ENCODE data around the gene PPM1H.
"Not testable (repeated sequence)": the region's sequence is repeated elsewhere in the genome, so short reads cannot be mapped to it uniquely, and the experiment has no call there.

The PPM1H gene

DNA sequence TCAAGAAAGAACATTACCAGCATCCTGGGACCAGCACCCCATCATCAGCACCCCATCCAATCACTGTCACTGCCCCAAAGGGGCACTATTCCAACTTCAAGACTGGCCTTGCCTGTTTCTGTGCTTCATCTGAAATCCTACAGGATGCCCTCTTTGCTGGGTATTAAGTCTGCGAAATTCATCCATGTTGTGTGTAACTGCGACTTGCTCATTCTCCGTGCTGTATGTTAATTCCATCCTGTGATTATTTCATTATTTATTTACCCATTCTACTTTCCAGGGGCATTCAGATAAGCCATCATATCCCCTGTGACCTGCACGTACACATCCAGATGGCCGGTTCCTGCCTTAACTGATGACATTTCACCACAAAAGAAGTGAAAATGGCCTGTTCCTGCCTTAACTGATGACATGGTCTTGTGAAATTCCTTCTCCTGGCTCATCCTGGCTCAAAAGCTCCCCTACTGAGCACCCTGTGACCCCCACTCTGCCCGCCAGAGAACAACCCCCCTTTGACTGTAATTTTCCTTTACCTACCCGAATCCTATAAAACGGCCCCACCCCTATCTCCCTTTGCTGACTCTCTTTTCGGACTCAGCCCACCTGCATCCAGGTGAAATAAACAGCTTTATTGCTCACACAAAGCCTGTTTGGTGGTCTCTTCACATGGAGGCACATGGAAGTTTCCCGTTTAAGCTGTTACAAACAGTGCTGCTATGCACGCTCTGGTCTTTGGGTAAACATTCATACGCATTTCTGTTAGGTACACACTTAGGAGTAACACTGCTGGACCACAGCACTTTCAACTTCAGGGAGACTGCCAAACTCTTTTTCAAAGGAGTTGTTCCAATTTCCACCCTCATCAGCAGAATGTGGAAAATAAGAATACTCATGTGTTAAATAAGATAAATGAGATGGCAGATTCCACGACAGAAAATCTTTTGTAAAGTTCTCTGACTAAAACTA is 205.1 kb downstream of the PPM1H start:
- not testable (repeated sequence) for H3K36me3 Mint-ChIP-seq, H3K4me3 Mint-ChIP-seq, H3K27ac Mint-ChIP-seq, H3K9me3 Mint-ChIP-seq, DNase-seq, H3K4me1 Mint-ChIP-seq
- CTCF ChIA-PET = interaction anchor here (0.7 kb wide), 1 partner anchor 25 kb away, joined by 3 read pairs; no protein-coding TSS in a partner anchor
- peaks cover 22% of the 10 kb centered on the region for H3K27me3 Mint-ChIP-seq

DNA sequence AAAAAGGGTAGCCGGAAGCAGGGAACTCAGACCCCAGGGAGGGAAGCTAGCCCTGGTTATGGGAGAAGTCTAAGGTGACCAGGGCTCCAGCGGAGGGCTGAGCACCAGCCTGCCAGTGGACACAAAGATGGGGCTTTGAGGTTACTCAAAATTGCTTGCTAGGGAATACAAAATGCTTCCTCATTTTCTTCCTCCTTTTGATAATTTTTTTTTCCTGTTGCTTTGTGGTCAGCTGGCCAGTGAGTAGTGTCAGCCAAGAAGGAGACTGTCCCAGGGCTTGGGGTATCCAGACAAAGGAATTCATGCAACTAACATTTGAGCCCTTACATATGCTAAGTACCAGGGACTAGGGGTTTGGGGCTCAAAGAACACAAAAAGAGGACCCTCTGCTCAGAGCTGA is 206.2 kb downstream of the PPM1H start:
- no peak for DNase-seq
- Mint-ChIP-seq H3K9me3 (no peaks in the 10 kb centered on the region), H3K27ac (no peak overlapping the region), H3K36me3 (no peaks in the 10 kb centered on the region), H3K4me3 (no peak overlapping the region), H3K4me1 (no peaks in the 10 kb centered on the region), H3K27me3 (peaks cover 22% of the 10 kb centered on the region)
- CTCF ChIA-PET = interaction anchor here (0.7 kb wide), 1 partner anchor 26 kb away, joined by 3 read pairs; no protein-coding TSS in a partner anchor

DNA sequence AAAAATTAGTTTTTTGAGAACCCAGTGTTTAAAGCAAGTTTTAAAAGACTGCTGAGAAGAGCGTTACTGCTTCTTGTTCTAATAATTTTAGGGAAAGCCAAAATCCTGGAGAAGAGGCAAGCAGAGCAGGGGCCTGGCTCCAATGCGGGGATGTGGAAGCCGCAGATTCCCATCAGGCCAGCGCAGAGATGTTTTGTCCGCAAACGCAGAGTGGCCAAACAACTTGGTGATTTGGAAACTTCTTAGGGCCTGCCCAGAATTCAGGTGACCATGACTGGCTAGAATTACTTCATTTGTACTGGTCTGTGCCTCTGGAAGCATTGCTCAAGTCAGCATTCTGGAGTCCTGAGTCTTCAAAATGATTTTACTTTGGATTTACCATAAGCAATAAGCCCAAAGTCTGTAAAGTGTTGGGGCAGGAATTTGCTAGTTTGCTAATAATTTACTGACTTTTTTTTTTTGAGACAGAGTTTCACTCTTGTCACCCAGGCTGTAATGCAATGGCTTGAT is 208.4 kb downstream of the PPM1H start:
- no peaks in the 10 kb centered on the region for H3K36me3 Mint-ChIP-seq
- no peak overlapping the region for H3K27ac Mint-ChIP-seq
- H3K4me1 Mint-ChIP-seq = no peaks in the 10 kb centered on the region
- no peak overlapping the region for H3K4me3 Mint-ChIP-seq
- H3K9me3 Mint-ChIP-seq = no peaks in the 10 kb centered on the region
- peaks cover 15% of the 10 kb centered on the region for H3K27me3 Mint-ChIP-seq
- CTCF ChIA-PET = no interaction called here
- DNase-seq = no peak

DNA sequence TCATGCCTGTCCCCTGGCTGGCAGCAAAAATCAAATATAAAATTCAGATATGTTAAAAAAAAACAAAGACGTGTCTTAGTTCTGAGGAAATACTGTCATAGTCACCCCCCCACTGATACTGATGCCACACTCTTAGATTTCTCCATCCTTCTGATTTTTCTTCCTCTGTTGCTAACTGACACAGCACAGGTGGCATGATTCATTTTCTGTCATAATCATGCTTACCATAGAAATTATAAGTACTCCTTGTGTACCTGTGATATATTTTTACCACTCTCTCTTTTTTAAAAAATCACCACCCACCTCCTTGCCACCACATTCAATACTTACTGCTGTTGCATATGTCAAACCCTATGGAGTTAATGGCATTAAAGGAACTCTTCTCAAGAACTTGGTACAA is 209.2 kb downstream of the PPM1H start:
- Mint-ChIP-seq H3K36me3 (no peaks in the 10 kb centered on the region), H3K27me3 (peaks cover 13% of the 10 kb centered on the region), H3K4me3 (no peak overlapping the region), H3K9me3 (no peaks in the 10 kb centered on the region), H3K4me1 (no peaks in the 10 kb centered on the region), H3K27ac (no peak overlapping the region)
- no peak for DNase-seq
- CTCF ChIA-PET = no interaction called here

DNA sequence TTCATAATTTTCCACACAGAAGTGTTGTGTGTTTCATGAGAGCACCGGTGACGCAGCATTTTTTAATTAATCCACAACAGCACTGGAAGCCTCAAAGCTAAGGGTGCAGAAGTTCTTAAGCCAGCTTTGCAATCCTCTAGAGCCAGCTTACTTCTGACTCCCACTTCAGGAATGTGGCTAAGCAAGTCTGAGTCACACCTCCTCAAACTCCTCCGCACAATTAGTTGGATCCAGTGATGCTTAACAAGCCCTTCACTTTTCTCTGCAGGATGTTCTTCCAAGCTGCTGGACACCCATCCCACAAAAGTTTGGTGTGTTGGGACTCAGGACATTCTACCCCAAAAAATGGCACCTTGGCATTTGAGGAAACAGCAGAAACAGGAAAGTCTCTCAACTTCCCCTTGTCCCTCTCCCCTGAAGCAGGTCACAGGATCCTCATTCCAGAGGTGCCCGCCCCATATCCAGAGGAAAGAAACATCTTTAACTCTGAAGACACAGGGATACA is 210.0 kb downstream of the PPM1H start:
- CTCF ChIA-PET = no interaction called here
- Mint-ChIP-seq H3K4me3 (no peak overlapping the region), H3K4me1 (no peaks in the 10 kb centered on the region), H3K27ac (no peak overlapping the region), H3K27me3 (peaks cover 16% of the 10 kb centered on the region), H3K36me3 (no peaks in the 10 kb centered on the region), H3K9me3 (no peaks in the 10 kb centered on the region)
- no peak for DNase-seq

DNA sequence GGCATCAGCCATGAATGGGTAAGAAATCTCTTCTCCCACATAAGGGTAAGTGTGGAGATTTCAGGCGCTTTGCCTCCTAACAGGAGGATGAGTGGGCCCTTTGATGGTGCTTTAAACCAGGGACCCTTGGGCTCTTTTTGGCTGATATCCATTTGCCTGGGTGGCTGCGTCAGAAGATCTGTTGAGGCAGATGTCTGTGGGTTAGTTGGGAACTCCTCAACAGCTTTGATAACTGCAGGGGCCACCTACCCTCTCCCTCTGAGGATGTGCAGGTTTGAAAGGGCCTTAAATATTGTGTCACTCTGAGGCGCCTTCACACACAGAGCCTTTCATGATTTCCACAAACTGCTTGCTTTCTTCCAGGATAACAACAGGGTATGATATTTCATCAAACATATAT is 210.7 kb downstream of the PPM1H start:
- Mint-ChIP-seq H3K27me3 (peaks cover 18% of the 10 kb centered on the region), H3K4me3 (no peak overlapping the region), H3K27ac (no peak overlapping the region), H3K36me3 (no peaks in the 10 kb centered on the region), H3K9me3 (no peaks in the 10 kb centered on the region), H3K4me1 (no peaks in the 10 kb centered on the region)
- DNase-seq = no peak
- CTCF ChIA-PET = no interaction called here

DNA sequence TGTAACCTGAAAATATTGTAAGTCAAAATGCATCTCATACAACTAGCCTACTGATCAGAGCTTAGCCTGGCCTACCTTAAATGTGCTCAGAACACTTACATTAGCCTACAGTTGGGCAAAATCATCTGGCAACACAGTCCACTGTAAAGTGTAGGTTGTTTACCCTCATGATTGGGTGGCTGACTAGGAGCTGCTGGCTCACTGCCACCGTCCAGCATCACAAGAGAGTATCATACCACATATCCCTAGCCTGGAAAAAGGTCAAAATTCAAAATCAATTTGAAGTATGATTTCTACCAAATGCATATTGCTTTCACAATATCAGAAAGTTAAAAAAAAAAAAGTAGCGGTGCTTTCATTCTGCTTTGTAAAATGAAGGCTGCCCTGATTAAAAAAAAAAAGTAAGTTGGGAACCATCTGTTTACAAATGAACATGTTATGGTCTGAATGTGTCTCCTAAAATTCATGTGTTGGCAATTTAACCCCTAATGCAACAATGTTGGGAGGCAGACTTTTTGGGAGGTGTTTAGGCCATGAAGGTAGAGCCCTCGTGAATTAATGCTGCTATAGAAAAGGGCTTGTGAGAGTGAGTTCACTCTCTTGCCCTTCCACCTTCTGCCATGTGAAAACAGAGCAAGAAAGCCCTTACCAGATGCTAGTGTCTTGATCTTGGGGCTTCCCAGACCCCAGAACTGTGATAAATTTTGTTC is 211.8 kb downstream of the PPM1H start:
- CTCF ChIA-PET = no interaction called here
- no peak for DNase-seq
- no peak overlapping the region for H3K4me3 Mint-ChIP-seq
- no peaks in the 10 kb centered on the region for H3K36me3 Mint-ChIP-seq
- no peaks in the 10 kb centered on the region for H3K9me3 Mint-ChIP-seq
- H3K4me1 Mint-ChIP-seq = no peaks in the 10 kb centered on the region
- no peak overlapping the region for H3K27ac Mint-ChIP-seq
- H3K27me3 Mint-ChIP-seq = peaks cover 16% of the 10 kb centered on the region

DNA sequence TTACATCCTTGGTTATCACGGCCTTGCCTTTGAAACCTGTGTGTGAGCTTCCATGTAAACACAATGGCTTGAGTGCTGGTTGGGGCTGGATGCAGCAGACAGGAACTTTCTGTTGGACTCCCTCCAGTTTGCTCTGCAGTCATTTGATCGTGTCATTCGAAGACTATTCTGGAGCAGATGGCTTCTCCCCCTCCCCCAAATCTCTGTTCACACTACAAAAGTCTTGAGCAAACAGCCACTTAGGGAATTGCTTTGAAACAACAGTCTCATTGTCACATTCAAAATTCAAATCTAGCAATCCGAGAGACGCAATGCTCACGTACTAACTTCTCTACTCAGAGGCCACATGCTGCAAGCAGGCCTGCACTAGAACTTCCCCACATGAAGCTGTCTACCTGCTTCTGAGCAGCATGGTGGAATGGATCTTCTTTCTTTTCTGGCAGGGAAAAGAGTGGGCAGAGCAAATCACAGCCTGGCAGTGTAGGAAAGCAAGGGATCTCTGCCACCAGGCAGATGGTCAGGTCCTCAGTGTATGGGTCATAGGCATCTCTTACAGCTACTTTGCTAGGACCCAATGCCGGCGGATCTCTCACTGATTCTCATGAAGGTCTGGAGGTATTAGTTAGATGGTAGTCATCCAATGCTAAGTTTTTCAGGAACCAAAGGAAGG is 214.2 kb downstream of the PPM1H start:
- no peak for DNase-seq
- no peaks in the 10 kb centered on the region for H3K9me3 Mint-ChIP-seq
- H3K27me3 Mint-ChIP-seq = peaks cover 13% of the 10 kb centered on the region
- H3K4me1 Mint-ChIP-seq = no peaks in the 10 kb centered on the region
- no peaks in the 10 kb centered on the region for H3K36me3 Mint-ChIP-seq
- no peak overlapping the region for H3K4me3 Mint-ChIP-seq
- H3K27ac Mint-ChIP-seq = no peak overlapping the region
- CTCF ChIA-PET = no interaction called here

DNA sequence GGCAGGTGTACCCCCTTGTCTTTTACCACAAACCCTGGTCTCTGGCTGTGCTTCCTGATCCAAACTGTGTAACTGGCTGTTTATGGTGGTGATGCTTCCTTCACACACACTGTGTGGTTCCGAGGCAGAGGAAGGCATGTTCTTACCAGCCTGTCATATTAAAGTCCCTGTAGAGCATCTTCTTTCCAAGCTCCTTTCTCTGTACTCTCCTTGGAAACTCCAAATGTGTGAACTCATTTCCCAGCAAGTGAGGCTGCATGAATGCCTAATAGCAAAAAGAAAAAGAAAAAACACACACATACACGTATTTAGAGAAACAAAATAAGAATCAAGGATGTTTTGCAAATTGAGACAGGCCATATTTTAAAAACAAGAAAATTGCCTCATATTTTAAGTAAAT is 214.9 kb downstream of the PPM1H start:
- CTCF ChIA-PET = no interaction called here
- no peaks in the 10 kb centered on the region for H3K36me3 Mint-ChIP-seq
- no peak overlapping the region for H3K27ac Mint-ChIP-seq
- H3K9me3 Mint-ChIP-seq = no peaks in the 10 kb centered on the region
- no peaks in the 10 kb centered on the region for H3K4me1 Mint-ChIP-seq
- no peak for DNase-seq
- H3K4me3 Mint-ChIP-seq = no peak overlapping the region
- H3K27me3 Mint-ChIP-seq = peaks cover 13% of the 10 kb centered on the region

DNA sequence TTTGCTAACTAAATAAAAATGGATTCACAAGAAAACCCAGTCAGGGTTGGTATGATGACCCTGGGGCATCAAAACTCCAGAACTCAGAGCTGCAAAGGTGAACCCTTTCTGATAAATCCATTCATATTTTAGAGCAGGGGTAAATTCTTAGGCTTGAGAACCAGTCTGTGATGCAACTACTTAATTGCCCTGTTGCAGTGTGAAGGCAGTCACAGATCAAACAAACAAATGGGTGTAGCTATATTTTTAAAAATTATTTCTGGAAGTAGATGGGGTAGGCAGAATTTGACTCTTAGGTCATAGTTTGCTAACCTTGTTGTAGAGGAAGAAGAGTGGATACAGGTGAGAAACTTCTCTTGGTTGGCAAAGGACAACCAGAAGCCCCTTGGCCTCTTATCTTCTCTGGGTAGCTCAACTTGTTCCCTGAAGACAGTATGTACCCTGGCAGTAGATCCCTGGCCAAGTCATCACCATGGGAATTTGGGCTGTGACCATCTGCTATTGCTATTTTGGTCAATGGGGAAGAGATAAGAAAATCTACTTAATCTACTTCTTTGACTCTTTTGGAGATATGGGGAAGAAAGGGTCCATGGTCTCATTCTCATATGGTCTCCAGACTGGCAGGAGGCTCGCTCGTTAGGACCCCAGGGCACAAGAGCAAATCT is 216.1 kb downstream of the PPM1H start:
- Mint-ChIP-seq H3K9me3 (no peaks in the 10 kb centered on the region), H3K27me3 (peaks cover 13% of the 10 kb centered on the region), H3K27ac (no peak overlapping the region), H3K4me3 (no peak overlapping the region), H3K36me3 (no peaks in the 10 kb centered on the region), H3K4me1 (no peaks in the 10 kb centered on the region)
- CTCF ChIA-PET = no interaction called here
- no peak for DNase-seq

DNA sequence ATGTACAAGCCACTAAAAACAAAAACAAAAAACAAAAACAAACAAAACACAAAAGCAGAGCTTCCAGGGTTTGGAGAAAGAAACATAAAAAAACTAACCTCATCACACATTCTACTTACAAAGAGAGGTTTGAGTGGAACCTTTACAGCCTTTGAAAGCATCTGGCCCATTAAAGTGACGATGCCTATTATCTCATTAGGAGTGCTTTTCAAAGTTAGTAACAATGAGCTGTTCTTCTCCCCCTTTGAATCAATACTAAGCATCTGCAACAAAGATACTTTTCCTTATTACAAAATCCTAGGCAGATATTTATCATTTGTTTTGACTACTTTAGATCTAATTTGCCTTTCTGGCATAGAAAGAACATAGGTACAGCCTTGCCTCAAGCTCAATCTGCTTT is 217.3 kb downstream of the PPM1H start:
- Mint-ChIP-seq H3K4me3 (no peak overlapping the region), H3K27ac (no peak overlapping the region), H3K4me1 (no peaks in the 10 kb centered on the region), H3K36me3 (no peaks in the 10 kb centered on the region), H3K27me3 (peaks cover 13% of the 10 kb centered on the region), H3K9me3 (no peaks in the 10 kb centered on the region)
- no peak for DNase-seq
- CTCF ChIA-PET = no interaction called here

DNA sequence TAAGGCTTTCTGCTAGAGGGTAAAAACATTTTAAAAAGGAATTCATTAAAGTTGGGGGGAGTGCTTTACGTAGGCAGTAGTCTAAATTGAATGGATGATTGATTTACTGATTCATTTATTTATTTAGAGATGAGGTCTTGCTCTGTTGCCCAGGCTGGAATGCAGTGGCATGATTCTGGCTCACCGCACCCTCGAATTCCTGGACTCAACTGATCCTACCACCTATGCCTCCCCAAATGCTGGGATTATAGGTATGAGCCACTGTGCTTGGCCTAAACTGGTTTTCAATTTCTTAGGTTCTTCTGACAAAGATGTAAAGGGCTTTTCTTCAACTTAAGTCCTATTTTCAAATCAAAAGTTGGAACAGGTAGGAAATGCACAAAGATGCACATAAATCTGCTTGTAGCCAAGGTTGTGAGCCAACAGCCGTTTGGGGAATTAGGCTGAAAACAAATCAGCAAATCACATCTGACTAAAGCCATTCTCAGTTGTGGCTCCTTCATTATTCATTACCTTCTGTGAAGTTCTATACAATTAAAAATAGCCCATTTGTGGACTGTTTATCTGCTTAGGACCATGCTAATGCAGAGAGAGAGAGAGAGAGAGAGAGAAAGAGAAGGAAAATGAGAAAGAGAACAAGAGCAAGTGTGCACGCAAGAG is 218.0 kb downstream of the PPM1H start:
- DNase-seq = no peak
- peaks cover 13% of the 10 kb centered on the region for H3K27me3 Mint-ChIP-seq
- no peaks in the 10 kb centered on the region for H3K4me1 Mint-ChIP-seq
- no peak overlapping the region for H3K4me3 Mint-ChIP-seq
- H3K9me3 Mint-ChIP-seq = no peaks in the 10 kb centered on the region
- CTCF ChIA-PET = no interaction called here
- no peaks in the 10 kb centered on the region for H3K36me3 Mint-ChIP-seq
- no peak overlapping the region for H3K27ac Mint-ChIP-seq

DNA sequence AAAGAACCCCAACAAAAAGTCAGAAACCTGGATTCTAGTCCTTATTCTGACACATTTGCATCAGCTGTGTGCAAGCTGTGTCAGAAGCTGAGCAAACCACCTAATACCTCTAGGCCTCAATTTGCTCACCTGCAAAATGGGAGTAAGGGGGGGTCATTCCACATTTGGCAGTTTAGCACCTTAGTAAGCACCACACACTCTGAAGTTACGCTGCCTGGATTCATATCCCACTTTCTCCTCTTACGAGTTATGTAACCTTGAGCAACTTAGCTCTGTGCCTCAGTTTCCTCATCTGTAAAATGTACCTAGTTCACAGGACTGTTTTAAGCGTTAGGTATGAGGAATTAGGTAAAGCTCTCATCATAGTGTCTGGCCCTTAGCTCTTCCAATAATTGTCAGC is 218.9 kb downstream of the PPM1H start:
- CTCF ChIA-PET = interaction anchor here (1.0 kb wide), 1 partner anchor 134 kb away, joined by 3 read pairs; no protein-coding TSS in a partner anchor
- H3K27ac Mint-ChIP-seq = no peak overlapping the region
- no peaks in the 10 kb centered on the region for H3K4me1 Mint-ChIP-seq
- no peak for DNase-seq
- H3K36me3 Mint-ChIP-seq = no peaks in the 10 kb centered on the region
- H3K4me3 Mint-ChIP-seq = no peak overlapping the region
- H3K27me3 Mint-ChIP-seq = peaks cover 13% of the 10 kb centered on the region
- no peaks in the 10 kb centered on the region for H3K9me3 Mint-ChIP-seq

Data from activated naive CD4-positive, alpha-beta T cell treated with anti-CD3 and anti-CD28 coated beads, Interleukin-2, amount 10 ng/mL, durations not matched to agents 7 days and 5 days (primary cell).